CD4-positive, alpha-beta T cell treated with Interleukin-4 for 1 hour (primary cell): ENCODE results near the gene HIKESHI.
A peak's percentile ranks its signal among the peaks of the same experiment; 100 is the strongest.
"Not testable (repeated sequence)": the region's sequence is repeated elsewhere in the genome, so short reads cannot be mapped to it uniquely, and the experiment has no call there.

Experiments used
- DNase-seq, 2 donors: peaks; one replicate each; pipeline ENCODE4 v3.0.0-alpha.2; 2020 to 2022

Gene HIKESHI, protein sequence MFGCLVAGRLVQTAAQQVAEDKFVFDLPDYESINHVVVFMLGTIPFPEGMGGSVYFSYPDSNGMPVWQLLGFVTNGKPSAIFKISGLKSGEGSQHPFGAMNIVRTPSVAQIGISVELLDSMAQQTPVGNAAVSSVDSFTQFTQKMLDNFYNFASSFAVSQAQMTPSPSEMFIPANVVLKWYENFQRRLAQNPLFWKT

DNA sequence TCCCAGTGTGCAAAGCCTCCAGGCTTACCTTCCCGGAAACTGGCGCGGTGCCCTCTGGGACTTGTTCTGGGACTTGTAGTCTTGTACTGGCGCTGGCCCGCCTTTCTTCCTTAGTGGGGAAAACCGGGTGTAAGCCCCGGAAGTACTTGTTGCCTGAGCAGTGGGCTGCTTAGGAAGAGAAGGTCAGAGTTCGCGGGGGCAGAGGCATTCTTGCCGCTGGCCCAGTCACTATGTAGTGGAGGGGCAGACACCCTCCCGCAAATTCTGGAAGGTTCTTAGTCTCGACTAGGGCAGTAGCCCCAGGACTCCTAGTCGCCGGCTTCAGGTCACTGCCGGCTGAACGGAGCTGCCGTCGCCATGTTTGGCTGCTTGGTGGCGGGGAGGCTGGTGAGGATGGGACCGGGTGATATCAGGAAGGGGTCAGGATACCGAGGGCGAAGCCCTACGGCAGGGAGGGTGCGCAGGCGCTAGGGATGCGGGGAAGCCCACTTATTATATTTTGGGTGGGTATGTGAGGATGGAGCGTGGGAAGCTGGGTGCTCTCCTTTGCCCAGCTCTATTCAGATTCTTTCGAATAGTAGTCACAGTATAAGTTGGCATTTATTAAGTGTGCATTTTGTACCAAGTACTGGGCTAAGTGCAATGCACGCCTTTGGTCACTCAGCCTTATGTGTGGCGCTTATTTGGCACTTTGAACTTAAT is at the start of gene HIKESHI:
Gene HIKESHI (plus strand): TSS at position 149 of the 702 bp plus-strand sequence. CDS start 209 bp downstream, at position 358.
- peak; percentile 91 to 92 for DNase-seq

DNA sequence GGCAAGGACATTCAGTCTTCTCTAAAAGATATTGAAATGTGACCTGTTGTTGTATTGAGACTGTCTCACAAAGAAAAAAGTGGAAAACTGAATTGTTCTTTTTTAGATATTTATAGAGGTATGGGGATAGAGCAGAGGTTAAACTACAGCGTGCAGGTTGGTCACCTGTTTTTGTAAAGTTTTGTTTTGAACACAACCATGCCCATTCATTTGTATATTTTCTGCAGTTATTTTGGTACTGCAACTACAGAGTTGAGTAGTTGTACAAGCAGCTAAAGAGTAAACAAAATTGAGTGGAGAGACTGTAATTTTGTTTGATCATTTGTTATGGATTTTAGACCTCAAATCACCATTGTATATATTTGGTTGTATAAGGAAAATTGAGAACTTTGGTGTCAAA is 46.1 kb upstream of the HIKESHI start:
- DNase-seq: no peak

DNA sequence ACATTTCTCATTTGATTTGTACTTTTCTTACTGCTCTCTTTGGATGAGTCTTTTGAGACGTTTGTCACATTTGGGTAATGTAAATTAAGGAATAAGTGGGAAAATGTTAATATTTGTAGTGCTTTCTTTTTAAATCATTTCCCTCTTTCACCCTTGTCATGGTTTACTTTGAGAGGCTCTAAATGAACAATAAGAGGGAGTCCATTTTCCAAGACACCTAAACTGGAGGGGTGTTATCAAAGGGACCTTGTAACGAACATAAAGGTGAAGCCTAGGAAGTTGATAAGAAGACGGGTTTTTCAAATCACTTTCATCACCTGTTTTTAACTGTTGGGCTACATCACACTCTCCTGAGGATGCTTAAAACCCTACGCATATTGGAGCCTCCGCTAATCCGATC is 45.4 kb upstream of the HIKESHI start:
- DNase-seq: no peak

DNA sequence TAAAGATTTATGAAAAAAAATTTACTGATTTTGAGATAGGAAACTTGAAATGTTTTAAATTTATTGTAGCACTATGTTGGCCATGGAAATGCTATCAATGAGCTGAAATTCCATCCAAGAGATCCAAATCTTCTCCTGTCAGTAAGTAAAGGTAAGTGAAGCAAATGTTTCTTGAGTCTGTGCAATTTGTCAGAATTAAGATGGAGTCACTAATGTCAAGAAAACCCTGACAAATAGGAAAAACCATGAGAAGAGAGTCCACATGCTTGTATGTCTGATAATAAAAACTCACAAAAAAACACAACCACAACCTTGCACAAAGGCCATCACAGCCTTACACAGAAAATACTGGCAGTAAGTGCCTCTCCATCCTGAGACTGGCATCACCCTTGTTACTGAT is 44.6 kb upstream of the HIKESHI start:
- DNase-seq: no peak

DNA sequence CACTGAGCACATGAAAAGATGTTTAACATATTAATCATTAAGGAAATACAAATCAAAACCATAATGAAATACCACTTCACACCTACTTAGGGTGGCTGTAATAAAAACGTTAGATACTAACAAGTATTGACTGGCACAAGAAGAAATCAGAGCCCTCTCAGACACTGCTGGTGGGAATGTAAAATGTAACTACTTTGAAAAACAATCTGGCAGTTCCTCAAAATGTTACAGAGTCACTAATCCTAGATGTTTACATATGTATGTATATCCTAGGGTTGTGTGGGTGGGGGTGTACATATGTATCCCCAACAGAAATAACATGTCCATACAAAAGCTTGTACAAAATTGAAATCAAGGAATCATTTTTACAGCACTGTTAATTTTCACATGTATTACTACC is 42.3 kb upstream of the HIKESHI start:
- no peak for DNase-seq

DNA sequence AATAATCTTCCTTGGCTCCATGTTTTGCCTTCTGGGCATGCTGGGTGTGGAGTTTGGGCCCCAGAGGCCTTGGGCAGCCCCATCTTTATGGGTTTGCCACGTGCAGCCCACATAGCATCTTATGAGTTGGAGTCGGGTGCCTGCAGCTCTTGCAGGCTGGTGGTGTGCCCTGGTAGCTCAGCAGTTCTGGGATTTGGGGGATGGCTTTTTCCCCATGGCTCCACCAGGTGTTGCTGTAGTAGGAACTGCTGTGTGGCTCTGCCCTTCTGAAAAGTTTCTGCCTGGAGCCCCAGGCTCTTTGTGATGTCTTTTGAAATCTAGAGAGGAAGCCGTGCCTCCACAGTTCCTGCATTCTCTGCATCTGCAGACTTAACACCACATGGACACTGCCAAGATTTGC is 40.7 kb upstream of the HIKESHI start:
- no peak for DNase-seq

DNA sequence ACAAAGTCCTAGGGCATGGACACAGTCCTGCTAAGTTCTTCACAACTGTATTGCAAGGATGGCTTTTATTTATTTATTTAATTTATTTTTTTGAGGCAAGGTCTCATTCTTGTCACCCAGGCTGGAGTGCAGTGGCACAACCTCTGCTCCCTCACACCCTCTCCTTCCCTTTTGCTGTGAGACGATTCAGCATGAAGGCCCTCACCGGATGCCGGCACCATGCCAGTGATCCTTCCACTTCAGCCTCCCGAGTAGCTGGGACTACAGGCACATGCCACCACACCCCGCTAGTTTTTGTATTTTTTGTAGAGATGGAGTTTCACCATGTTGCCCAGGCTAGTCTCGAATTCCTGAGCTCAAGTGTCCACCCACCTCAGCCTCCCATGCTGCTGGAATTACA is 39.7 kb upstream of the HIKESHI start:
- no peak for DNase-seq

DNA sequence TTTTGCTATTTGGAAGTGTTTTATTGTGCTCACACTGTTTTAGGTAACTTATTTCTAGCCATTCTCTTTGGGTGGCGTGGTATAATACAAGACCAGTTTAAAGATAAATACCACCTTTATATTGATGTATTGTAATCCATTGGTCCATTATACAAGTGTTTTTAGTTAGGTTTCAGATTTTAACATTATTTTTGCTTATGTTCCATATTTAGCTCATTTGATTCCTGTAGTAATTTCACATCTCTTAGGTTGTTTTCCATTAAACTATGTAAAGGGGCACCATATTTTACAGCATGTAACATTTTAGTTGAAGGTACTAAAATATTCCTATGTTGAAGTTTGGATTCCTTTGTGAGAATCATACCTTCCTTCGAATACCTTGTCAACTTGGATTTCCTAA is 37.4 kb upstream of the HIKESHI start:
- DNase-seq: no peak

DNA sequence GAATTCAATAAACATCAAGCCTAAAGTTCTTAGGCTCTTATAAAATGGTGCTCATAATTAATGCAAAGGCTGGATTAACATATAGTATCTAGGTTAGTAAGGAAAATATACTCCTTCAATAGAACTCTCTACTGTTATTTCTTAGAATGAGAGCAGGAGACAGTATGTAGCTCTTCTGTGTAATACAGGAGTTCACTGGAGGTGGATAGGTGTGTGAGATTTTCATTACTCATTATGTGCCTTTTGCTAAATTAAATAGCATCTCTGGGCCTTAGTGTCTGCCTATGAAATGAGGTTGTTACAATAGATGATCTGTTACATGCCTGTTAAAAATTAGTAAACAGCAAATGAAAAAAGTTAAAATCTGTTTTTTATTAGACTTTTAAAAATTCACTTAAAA is 36.8 kb upstream of the HIKESHI start:
- no peak for DNase-seq

DNA sequence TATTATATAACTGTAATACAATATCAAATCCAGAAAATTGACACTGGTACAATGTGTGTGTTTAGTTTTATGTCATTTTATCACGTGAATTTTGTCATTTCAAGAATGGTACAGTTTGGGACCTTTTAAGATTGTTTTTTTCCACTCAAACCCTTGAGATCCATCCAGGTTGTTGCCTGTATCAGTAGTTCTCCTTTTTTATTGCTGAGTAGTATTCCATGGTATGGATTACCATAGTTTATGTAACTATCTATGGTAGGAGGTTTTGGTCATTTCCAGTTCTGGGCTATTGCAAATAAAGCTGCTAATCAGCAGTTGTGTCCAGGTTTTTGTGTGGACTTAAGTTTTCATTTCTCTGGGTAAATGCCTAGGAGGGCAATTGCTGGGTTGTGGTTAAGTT is 32.4 kb upstream of the HIKESHI start:
- no peak for DNase-seq

DNA sequence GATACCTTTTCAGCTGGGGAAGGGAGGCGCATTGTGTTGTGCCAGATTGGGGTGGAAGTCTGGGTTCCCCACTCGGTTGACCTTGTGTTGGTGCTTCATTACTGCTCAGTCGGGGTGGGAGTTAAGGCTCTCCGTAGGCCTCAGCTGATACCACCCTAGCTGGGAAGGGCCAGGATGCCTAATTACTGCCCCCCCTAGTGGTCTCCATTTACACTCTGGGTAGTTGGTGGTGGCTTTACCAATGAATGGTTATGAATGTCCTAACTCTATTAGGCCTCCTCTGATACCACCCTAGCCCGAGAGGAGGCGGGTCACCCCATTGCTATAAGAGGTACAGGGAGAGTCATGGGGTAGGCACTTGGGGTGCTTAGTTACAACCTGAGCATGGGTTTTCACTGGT is 27.5 kb upstream of the HIKESHI start:
- no peak for DNase-seq

DNA sequence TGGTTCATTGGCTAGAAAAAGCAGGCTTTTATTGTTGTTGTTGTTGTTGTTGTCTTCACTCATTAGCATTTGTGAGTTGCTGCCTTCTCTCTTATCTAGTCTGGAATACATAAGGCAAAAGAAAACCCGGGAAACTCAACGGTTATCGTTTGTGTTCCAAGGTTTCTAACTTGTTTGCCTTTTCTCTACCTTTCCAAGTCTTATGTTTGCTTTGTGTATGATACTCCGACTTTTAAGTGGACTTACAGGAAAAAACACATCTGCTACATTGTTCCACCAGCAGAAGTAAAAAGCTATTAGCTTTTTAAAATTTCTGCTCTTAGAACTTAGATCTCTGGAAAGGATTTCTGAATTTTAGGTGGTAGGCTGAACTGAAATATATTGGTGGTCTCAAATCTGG is 27.0 kb upstream of the HIKESHI start:
- DNase-seq: no peak

DNA sequence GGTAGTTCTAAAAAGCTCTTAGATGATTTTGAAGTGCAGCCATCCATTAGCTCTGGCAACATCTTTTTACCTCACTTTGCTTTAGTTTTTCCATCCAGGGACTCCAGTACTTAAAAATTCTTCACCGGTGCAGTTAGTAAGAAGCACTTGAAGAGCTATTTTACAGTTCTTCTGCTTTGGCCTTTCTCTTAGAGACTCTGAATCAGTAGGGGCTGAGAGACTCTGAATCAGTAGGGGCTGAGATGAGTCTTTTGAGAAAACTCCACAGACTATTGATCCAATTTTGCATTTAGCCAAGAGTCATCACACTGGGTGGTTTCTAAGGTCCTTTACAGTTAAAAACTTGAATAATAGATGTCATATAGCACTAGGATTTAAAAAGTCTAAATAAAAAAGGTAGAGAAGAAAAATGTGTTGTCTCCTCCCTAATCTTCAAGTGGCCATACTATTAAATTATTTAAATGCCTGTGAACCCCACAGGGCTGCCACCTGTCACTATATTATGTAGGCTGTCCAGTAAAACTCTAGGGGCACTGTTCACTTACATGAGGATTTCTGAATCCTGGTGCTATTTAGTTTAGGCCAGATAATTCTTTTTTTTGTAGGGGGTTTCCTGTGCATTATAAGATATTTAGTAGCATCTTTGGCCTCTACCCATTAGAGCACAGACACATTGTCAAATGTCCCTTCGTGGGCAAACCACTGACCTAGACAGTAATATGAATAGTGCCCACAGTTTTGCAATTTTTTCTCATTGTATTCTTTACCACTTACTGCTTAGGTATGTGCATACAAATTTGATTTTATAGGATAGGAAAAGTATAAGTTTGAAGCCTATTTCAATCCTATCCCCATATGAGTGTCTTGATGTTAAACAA is 26.3 kb upstream of the HIKESHI start:
- no peak for DNase-seq

DNA sequence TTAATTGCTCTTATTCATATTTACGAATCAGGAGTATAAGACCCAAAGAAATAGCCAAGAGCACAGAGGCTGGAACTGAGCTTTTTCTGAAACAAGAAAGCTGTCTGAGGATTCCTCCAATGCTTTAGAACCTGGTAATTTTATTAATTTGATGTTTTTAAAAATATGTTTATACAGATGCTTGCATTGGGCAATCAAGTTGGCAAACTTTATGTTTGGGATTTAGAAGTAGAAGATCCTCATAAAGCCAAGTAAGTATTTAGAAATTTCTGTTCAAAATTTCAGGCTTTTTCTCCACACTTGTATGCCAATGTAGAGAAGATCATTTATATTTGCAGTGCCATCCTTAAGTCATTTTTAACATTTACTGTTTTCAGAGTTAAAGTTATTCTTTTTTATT is 24.3 kb upstream of the HIKESHI start:
- no peak for DNase-seq

DNA sequence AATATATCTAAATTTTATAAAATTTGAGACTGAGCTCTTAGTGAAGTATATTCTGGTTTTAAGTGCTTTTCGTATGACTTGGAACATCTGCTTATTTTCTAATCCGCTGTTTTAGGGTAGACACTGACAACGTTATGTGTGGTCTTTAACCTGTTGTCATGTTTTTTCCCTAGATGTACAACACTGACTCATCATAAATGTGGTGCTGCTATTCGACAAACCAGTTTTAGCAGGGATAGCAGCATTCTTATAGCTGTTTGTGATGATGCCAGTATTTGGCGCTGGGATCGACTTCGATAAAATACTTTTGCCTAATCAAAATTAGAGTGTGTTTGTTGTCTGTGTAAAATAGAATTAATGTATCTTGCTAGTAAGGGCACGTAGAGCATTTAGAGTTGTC is 23.8 kb upstream of the HIKESHI start:
- no peak for DNase-seq

DNA sequence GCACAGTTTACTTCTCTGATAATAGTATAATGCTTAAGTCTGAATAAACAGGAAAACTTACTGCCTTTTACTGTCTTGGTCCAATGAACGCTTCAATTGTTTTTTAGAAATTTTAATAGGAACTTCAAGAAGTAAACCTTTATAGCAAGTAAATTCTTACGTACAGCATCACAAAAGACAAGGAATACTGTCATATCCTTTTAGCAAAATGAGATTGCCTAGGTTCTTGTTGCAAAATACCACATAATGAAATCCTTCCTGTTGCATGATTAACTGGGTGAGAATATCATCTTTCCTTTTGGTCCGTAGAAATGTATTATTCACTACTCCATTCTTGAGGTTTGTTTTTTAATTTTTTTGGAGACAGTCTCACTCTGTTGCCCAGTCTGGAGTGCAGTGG is 22.3 kb upstream of the HIKESHI start:
- DNase-seq: no peak

DNA sequence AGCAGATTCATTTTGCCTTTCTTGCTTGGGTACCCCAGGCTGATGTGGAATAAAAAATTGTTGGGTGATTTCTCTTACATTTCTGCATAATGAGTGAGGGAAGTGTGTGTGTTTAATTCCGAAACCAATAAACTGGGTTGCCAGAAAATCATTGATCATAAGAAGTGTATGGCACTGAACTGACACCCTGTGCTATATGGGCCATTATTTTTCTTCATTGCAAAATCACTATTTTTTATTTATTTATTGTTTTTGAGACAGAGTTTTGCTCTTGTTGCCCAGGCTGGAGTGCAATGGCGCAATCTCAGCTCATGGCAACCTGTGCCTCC is 14.6 kb upstream of the HIKESHI start:
- DNase-seq: no peak

DNA sequence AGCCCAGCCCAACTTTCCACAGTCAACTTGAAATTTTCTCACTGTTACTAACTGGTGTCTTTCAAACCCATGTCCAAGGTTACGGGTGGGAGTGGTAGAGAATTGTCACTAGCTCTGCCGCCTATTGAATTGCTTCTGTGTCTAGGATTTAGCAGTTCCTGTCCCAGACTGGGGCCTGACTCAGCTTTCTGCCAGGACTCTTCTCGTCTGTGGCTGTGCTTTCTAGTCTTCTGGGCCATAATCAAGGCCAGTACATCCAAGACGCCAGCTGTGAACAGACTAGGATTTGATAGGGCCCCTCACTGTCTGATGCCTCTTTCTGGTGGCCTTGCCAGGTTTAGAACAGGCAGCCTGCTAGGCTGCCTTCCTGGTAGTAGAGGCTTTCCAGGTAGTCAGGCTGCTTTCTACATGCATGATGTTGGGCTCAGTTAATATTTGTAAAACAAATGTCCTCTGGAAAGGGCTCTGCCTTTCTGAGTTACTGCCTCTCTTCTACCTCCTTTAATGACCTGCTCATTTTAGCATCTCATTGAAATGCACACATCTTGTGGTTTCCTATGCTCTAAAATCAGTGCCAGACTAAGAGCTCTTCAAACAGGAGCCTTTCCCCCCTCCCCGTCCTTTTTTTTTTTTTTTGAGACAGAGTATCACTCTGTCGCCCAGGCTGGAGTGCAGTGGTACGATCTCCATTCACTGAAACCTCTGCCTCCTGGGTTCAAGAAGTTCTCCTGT is 13.1 kb upstream of the HIKESHI start:
- no peak for DNase-seq

DNA sequence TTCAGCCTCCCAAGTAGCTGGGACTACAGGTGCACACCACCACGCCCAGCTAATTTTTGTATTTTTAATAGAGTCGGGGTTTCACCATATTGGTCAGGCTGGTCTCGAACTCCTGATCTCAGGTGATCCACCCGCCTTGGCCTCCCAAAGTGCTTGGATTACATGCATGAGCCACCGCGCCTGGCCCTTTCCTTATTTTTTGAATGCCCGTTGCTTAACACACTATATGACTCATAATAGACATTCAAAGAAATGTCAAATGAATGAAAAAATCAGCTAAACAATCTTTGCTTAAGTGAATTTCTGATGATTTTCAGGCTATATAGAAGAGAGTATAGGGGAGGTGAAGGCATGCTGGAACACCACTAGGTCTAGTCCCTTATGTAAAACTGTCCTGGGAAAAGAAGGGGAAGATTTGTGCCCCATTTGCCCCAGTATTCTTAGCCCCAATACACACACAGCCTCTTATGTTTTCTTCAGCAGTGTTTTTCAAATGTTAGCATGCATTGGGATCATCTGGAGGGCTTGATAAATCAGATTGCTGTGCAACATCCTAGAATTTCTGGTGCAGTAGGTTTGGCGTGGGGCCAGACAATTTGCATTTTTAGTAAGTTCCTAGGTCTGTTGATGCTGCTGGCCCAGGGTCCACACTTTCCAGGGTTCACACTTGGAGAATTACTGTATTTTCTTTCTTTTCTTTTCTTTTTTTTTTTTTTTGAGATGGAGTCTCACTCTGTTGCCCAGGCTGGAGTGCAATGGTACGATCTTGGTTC is 12.3 kb upstream of the HIKESHI start:
- DNase-seq: not testable (repeated sequence)

DNA sequence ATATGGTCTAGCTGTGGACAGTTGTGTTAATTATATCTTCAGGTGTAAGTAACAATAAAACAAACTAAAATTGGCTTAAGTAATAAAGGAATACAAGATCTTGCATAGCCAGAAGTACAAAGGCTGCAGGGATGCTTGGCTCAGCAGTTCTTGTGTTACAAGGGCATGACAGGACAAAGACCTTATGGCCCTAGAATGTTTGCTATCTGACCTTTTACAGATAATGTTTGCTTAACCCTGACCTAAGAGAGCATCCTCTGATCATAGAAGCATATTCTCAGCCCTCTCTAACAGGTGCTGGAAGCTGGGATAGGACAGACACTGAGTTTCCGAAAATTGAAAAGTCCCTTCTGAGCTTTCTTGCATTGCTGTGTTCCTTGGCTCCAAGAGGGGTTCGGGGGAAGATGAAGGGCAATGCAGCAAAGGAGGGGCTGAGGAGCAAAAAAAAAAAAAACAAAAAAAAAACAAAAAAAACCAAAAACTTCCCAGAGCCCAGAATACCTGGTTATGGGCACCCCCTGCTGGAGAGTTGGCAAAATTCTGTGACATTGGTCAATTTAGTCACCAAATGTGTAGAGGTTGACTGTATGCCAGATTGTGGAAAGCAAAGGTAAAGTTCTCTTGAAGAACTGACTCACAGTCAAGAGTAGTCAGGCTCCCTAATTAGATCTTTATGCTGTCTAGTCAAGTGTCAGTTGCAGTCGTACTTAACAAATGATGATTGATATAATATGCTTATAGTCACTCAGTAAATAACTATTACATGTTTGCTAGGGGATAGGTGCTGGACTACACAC is 10.4 kb upstream of the HIKESHI start:
- peak; percentile 57 to 71 for DNase-seq

DNA sequence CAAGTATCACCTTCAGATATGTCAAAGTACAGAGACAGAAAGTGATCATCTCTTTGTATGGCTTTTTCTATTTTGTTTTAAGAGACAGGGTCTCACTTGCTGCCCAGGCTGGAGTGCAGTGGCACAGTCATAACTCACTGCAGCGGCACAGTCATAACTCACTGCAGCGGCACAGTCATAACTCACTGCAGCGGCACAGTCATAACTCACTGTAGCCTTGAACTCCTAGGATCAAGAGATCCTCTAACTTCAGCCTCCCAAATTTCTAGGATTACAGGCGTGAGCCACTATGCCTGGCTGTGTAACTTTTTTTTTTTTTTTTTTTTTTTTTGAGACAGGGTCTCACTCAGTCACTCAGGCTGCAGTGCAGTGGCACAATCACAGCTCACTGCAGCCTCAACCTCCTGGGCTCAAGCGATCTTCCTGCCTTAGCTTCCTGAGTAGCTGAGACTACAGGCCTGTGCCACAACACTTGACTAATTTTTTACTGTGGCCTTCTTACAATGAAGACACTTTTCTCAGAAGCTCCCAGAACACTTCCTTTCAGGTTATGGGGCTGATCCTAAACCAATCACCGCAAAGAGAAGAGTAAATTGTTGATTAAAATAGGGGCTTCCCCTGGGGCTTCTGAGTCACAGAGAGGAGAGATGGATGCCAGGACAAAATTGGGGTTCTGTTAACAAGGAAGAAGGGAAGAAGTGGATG is 9.0 kb upstream of the HIKESHI start:
- peak in 1 of 2 donors; percentile 44 for DNase-seq
